K562 (cell line): ENCODE data around the gene HIVEP2. TPM values are rescaled to one million over a fixed set of nuclear protein-coding genes. Genes with fewer than 3 reads are reported as not detected.

Experiments
- CHAMP1 ChIP-seq: fragments of 450-650 bp; IDR thresholded peaks from 2 replicates; pipeline ENCODE4 v1.6.1; 2016; ENCODE audit warnings: mild to moderate bottlenecking
- EZH2 ChIP-seq: IDR thresholded peaks from 2 replicates; pipeline ENCODE4 v1.6.1; 2012; ENCODE audit warnings: low read depth, mild to moderate bottlenecking, inconsistent platforms, low read length, borderline replicate concordance
- FOXJ2 ChIP-seq: fragments of 200-800 bp; sonication (Bioruptor generic); IDR thresholded peaks from 2 replicates; pipeline ENCODE4 v1.6.1; 2016; ENCODE audit warnings: missing genetic modification characterization, missing compliant biosample characterization
- GATAD2B ChIP-seq: fragments of 450-650 bp; IDR thresholded peaks from 2 replicates; pipeline ENCODE4 v1.6.1; 2017; ENCODE audit warnings: mild to moderate bottlenecking, borderline replicate concordance
- MAZ ChIP-seq, 2 experiments: fragments of 450-650 bp in 1 of 2; sonication (generic) in 1 of 2; formaldehyde crosslinking; IDR thresholded peaks in 1 of 2; conservative IDR thresholded peaks in 1 of 2; 2 replicates each; pipeline versions ENCODE4 v1.4.0 to v1.5.0; 2020; ENCODE audit warnings: mild to moderate bottlenecking in 1 of 2, missing genetic modification reagents in 1 of 2
- MNT ChIP-seq, 2 experiments: fragments of 450-650 bp; conservative IDR thresholded peaks; 2 replicates each; pipeline ENCODE4 v1.6.1; 2017; ENCODE audit warnings: mild to moderate bottlenecking in 2 of 2, moderate library complexity in 2 of 2
- NCOA6 ChIP-seq: fragments of 450-650 bp; IDR thresholded peaks from 2 replicates; pipeline ENCODE4 v1.6.1; 2017; ENCODE audit warnings: mild to moderate bottlenecking
- NR4A1 ChIP-seq, 2 experiments: fragments of 250-450 bp in 1 of 2; fragments of 450-650 bp in 1 of 2; sonication (Bioruptor Pico) in 1 of 2; IDR thresholded peaks; 2 replicates each; pipeline versions ENCODE4 v1.4.0 to v1.6.1; 2016 to 2020; ENCODE audit warnings: mild to moderate bottlenecking in 2 of 2, missing compliant biosample characterization in 1 of 2, missing genetic modification characterization in 1 of 2, moderate library complexity in 1 of 2
- PTBP1 ChIP-seq: fragments of 200-400 bp; formaldehyde crosslinking; IDR thresholded peaks from 2 replicates; pipeline ENCODE4 v1.6.1; 2017; ENCODE audit warnings: low read depth, low read length
- PYGO2 ChIP-seq: fragments of 450-650 bp; IDR thresholded peaks from 2 replicates; pipeline ENCODE4 v1.6.1; 2016; ENCODE audit warnings: mild to moderate bottlenecking, missing genetic modification characterization, moderate library complexity, missing compliant biosample characterization
- RBBP5 ChIP-seq: fragments of 200-600 bp; sonication (generic); IDR thresholded peaks from 2 replicates; pipeline ENCODE4 v1.6.1; 2012; ENCODE audit warnings: borderline replicate concordance, mild to moderate bottlenecking, low read length, control low read depth, inconsistent platforms; ENCODE audit not compliant: insufficient read depth, poor library complexity, severe bottlenecking
- RUNX1 ChIP-seq: sonication (generic); IDR thresholded peaks from 2 replicates; pipeline ENCODE4 v1.6.1; 2016; ENCODE audit warnings: antibody characterized with exemption, low read depth
- SMAD4 ChIP-seq: fragments of 250-450 bp; sonication (Bioruptor Pico); conservative IDR thresholded peaks from 2 replicates; pipeline ENCODE4 v1.8.0; 2021; ENCODE audit warnings: inconsistent platforms, mild to moderate bottlenecking, moderate library complexity
- SP1 ChIP-seq: sonication (generic); formaldehyde crosslinking; IDR thresholded peaks from 2 replicates; pipeline ENCODE4 v1.8.1; 2022; ENCODE audit warnings: mild to moderate bottlenecking, missing genetic modification reagents
- TEAD2 ChIP-seq: fragments of 450-650 bp; IDR thresholded peaks from 2 replicates; pipeline ENCODE4 v1.6.1; 2016; ENCODE audit warnings: missing genetic modification characterization, control low read depth, missing compliant biosample characterization
- ZBTB12 ChIP-seq: fragments of 250-450 bp; sonication (Bioruptor Pico); IDR thresholded peaks from 2 replicates; pipeline ENCODE4 v1.4.0; 2020
- ZNF232 ChIP-seq: sonication (generic); formaldehyde crosslinking; IDR thresholded peaks from 2 replicates; pipeline ENCODE4 v1.8.0; 2022; ENCODE audit warnings: mild to moderate bottlenecking, missing genetic modification reagents
- ZNF511 ChIP-seq: sonication (generic); formaldehyde crosslinking; IDR thresholded peaks from 2 replicates; pipeline ENCODE4 v1.8.0; 2022; ENCODE audit warnings: mild to moderate bottlenecking, missing genetic modification reagents
- polyA plus RNA-seq, 8 experiments: library from polyadenylated mRNA; depleted of rRNA in 4 of 8; stranded (reverse) in 5 of 8; unstranded in 3 of 8; fragments of >200 nt; fragmentation: Nextera tagmentation in 2 of 8; fragmentation: Illumina TruSeq in 1 of 8; extraction: Ambion mirVana in 2 of 8; extraction: Trizol in 1 of 8; gene quantifications; 2 replicates each; pipeline versions ENCODE4 v1.2.1 to v1.2.3, GENCODE V29; 2011 to 2014; ENCODE audit warnings: inconsistent platforms in 1 of 8, missing spikeins in 1 of 8
- total RNA-seq, 7 experiments: library from RNA; depleted of rRNA in 6 of 7; stranded (reverse); fragments of >200 nt in 6 of 7; fragmentation: Illumina TruSeq in 2 of 7; extraction: Trizol in 2 of 7; gene quantifications; 2 replicates each; pipeline versions ENCODE4 v1.2.1 to v1.2.3, GENCODE V29; 2011 to 2021; ENCODE audit warnings: low replicate concordance in 1 of 7

The HIVEP2 gene
- total and polyA plus RNA-seq, 9 of the 15 experiments (the other 6 are each of a cell fraction or from before 2014, with no cell fraction given): under 0.01 to 1.2 (median 0.31) TPM

GRCh38 chr6:142944124-142945048 is 590 bp downstream of the HIVEP2 start (continued):
- TF ChIP-seq MNT (conservative IDR thresholded peaks at IDR 0.05): no peak
- no peak for TF ChIP-seq PYGO2 (tag)
- no peak for TF ChIP-seq NCOA6
- TF ChIP-seq GATAD2B: no peak
- TF ChIP-seq FOXJ2: no peak
- TF ChIP-seq ZBTB12 (CRISPR knock-in tag): peak; percentile 80
- no peak for TF ChIP-seq ZNF232
- no peak for TF ChIP-seq NR4A1 (CRISPR knock-in tag; IDR thresholded peaks at IDR 0.05)
- TF ChIP-seq NR4A1 (tag; IDR thresholded peaks at IDR 0.05): no peak
- TF ChIP-seq TEAD2 (tag): no peak
- no peak for TF ChIP-seq EZH2
- no peak for TF ChIP-seq SP1 (CRISPR knock-in tag)
- no peak for TF ChIP-seq CHAMP1
- TF ChIP-seq PTBP1: no peak
- TF ChIP-seq RBBP5: no peak
- TF ChIP-seq RUNX1: no peak
- TF ChIP-seq MAZ (CRISPR knock-in tag; conservative IDR thresholded peaks at IDR 0.05 in 1 of 2, IDR thresholded peaks at IDR 0.05 in 1 of 2): peak in 1 of 2 experiments; percentile 71; a peak in 2 of 4 replicates
- peak; percentile 4; the same call in 1 of the 2 replicates for TF ChIP-seq ZNF511 (CRISPR knock-in tag)
- TF ChIP-seq SMAD4: peak; percentile 63
